ENCODE data around the gene GLMP.

GLMP gene

GRCh38 chr1:156270314-156270713 lies 25.2 kb downstream of the GLMP start:
- in situ Hi-C loops (cut with MboI; ENCODE audit: low pct_unique_long_range_greater_than_20kb, low sequenced_read_pairs, unreplicated experiment) = no loop called here
- TF ChIP-seq CTCF (IDR thresholded peaks at IDR 0.05; ENCODE audit: extremely low read depth, insufficient read depth, missing control alignments) = no peak
- no peak for DNase-seq (ENCODE audit: low spot score)

GRCh38 chr1:156268336-156268735 lies 27.1 kb downstream of the GLMP start:
- in situ Hi-C loops (cut with MboI; ENCODE audit: low pct_unique_long_range_greater_than_20kb, low sequenced_read_pairs, unreplicated experiment) = no loop called here
- no peak for DNase-seq (ENCODE audit: low spot score)
- TF ChIP-seq CTCF (IDR thresholded peaks at IDR 0.05; ENCODE audit: extremely low read depth, insufficient read depth, missing control alignments) = no peak

GRCh38 chr1:156266051-156266450 lies 29.4 kb downstream of the GLMP start:
- TF ChIP-seq CTCF (IDR thresholded peaks at IDR 0.05; ENCODE audit: extremely low read depth, insufficient read depth, missing control alignments) = no peak
- no peak for DNase-seq (ENCODE audit: low spot score)
- in situ Hi-C loops (cut with MboI; ENCODE audit: low pct_unique_long_range_greater_than_20kb, low sequenced_read_pairs, unreplicated experiment) = no loop called here

- no peak for TF ChIP-seq CTCF (IDR thresholded peaks at IDR 0.05; ENCODE audit: extremely low read depth, insufficient read depth, missing control alignments)
- in situ Hi-C loops (cut with MboI; ENCODE audit: low pct_unique_long_range_greater_than_20kb, low sequenced_read_pairs, unreplicated experiment) = no loop called here
- no peak for DNase-seq (ENCODE audit: low spot score)
Observed at GRCh38 chr1:156263288-156263655, 32.2 kb downstream of the GLMP start.

- TF ChIP-seq CTCF (IDR thresholded peaks at IDR 0.05; ENCODE audit: extremely low read depth, insufficient read depth, missing control alignments) = no peak
- in situ Hi-C loops (cut with MboI; ENCODE audit: low pct_unique_long_range_greater_than_20kb, low sequenced_read_pairs, unreplicated experiment) = no loop called here
- no peak for DNase-seq (ENCODE audit: low spot score)
Observed at GRCh38 chr1:156262461-156263287, 32.8 kb downstream of the GLMP start.

- TF ChIP-seq CTCF (IDR thresholded peaks at IDR 0.05; ENCODE audit: extremely low read depth, insufficient read depth, missing control alignments) = no peak
- DNase-seq (ENCODE audit: low spot score) = no peak
- in situ Hi-C loops (cut with MboI; ENCODE audit: low pct_unique_long_range_greater_than_20kb, low sequenced_read_pairs, unreplicated experiment) = no loop called here
Observed at GRCh38 chr1:156260896-156261295, 34.6 kb downstream of the GLMP start.

Data from GM13977 (cell line).